HCT116 (cell line): Measurements from ENCODE around the gene COQ6. TPM values are rescaled to one million over a fixed set of nuclear protein-coding genes. Genes with fewer than 3 reads are reported as not detected.

ENCODE experiments used
- ATAC-seq: fragments of 200-7000 bp; cut with Tn5 transposase; 2 replicates; pipeline ENCODE4 v1.9.1; 2020; ENCODE audit warnings: mild to moderate bottlenecking, moderate library complexity
- Bru-seq: library from RNA; stranded (reverse); fragments of 400-500 nt; gene quantifications from one replicate; lab custom pipeline; 2021; lab: Mats Ljungman, UMichigan
- BruChase-seq, 2 experiments: library from RNA; stranded (reverse); fragments of 400-500 nt; gene quantifications; one replicate each; lab custom pipeline; 2021; lab: Mats Ljungman, UMichigan
- BruUV-seq: library from RNA; stranded (reverse); fragments of 400-500 nt; replicated peaks from 2 replicates; lab custom pipeline; 2021; lab: Mats Ljungman, UMichigan
- CTCF ChIA-PET: fragments of 300-600 bp; sonication (Branson Sonifier 250); formaldehyde crosslinking; loops from one replicate; lab custom pipeline; 2021; ENCODE audit warnings: antibody characterized with exemption; lab: Charles Lee
- POLR2A ChIA-PET: fragments of 300-600, 350-600 bp; sonication (Branson Sonifier 250); formaldehyde crosslinking; loops from one replicate; lab custom pipeline; 2021; ENCODE audit warnings: antibody characterized with exemption; lab: Charles Lee
- RAD21 ChIA-PET, 2 experiments: fragments of 300-600 bp; sonication (Branson Sonifier 250); formaldehyde crosslinking; loops; one replicate each; lab custom pipeline; 2023; ENCODE audit warnings: low total read pairs in 2 of 2; ENCODE audit not compliant: uncharacterized antibody in 2 of 2, unreplicated experiment in 2 of 2, low non-redundant PET in 1 of 2; lab: Charles Lee
- DNase-seq: peaks from one replicate; pipeline ENCODE4 v3.0.0-alpha.2; 2010; ENCODE audit warnings: low read depth, low spot score
- H2AFZ ChIP-seq: fragments of 200-600 bp; shearing (Covaris generic), sonication (generic); 2 replicates; pipeline ENCODE4 v1.6.1; 2017; ENCODE audit warnings: low read depth, mixed run types, mixed read lengths, antibody characterized with exemption, low read length; ENCODE audit not compliant: poor library complexity, severe bottlenecking
- H3K27ac ChIP-seq: 2 replicates; pipeline ENCODE4 v1.5.1; 2012; ENCODE audit warnings: low read depth, low read length
- H3K27me3 ChIP-seq: fragments of 200-600 bp; sonication (generic); 2 replicates; pipeline ENCODE4 v1.6.1; 2016; ENCODE audit warnings: mixed run types, low read length, mixed read lengths; ENCODE audit not compliant: insufficient read depth
- H3K36me3 ChIP-seq, 2 experiments: fragments of 200-500 bp in 1 of 2; fragments of 200-600 bp in 1 of 2; sonication (Bioruptor generic) in 1 of 2; sonication (generic) in 1 of 2; 2 replicates each; pipeline versions ENCODE4 v1.5.1 to v1.6.1; 2014 to 2016; ENCODE audit warnings: low read length in 2 of 2, inconsistent platforms in 1 of 2, mixed read lengths in 1 of 2, mixed run types in 1 of 2; ENCODE audit not compliant: insufficient read depth in 2 of 2, control insufficient read depth in 1 of 2
- H3K4me1 ChIP-seq, 2 experiments: fragments of 200-600 bp in 1 of 2; sonication (generic) in 1 of 2; 2 replicates each; pipeline versions ENCODE4 v1.5.1 to v1.6.1; 2012 to 2017; ENCODE audit warnings: low read length in 2 of 2, inconsistent platforms in 1 of 2, mild to moderate bottlenecking in 1 of 2, mixed read lengths in 1 of 2, mixed run types in 1 of 2, moderate library complexity in 1 of 2; ENCODE audit not compliant: insufficient read depth in 2 of 2, control insufficient read depth in 1 of 2
- H3K4me2 ChIP-seq: fragments of 200-600 bp; sonication (generic); 2 replicates; pipeline ENCODE4 v1.6.1; 2017; ENCODE audit warnings: mixed run types, low read length, mixed read lengths
- H3K4me3 ChIP-seq, 2 experiments: fragments of 200-600 bp in 1 of 2; sonication (generic) in 1 of 2; replicated peaks in 1 of 2; 2 replicates each; pipeline ENCODE4 v1.5.1; 2011 to 2016; ENCODE audit warnings: low read length in 2 of 2, control low read depth in 1 of 2, low read depth in 1 of 2, mild to moderate bottlenecking in 1 of 2, mixed read lengths in 1 of 2, mixed run types in 1 of 2
- H3K79me2 ChIP-seq: fragments of 200-600 bp; sonication (generic); 2 replicates; pipeline ENCODE4 v1.6.1; 2017; ENCODE audit warnings: mild to moderate bottlenecking, mixed run types, low read length, moderate library complexity, mixed read lengths; ENCODE audit not compliant: insufficient read depth
- H3K9ac ChIP-seq: fragments of 200-600 bp; sonication (generic); 2 replicates; pipeline ENCODE4 v1.6.1; 2016; ENCODE audit warnings: low read length, mixed read lengths
- H3K9me2 ChIP-seq: fragments of 200-600 bp; sonication (generic), shearing (Covaris generic); 2 replicates; pipeline ENCODE4 v1.6.1; 2017; ENCODE audit warnings: mixed run types, mild to moderate bottlenecking, moderate library complexity; ENCODE audit not compliant: insufficient read depth
- H3K9me3 ChIP-seq, 2 experiments: fragments of 200-500 bp in 1 of 2; fragments of 200-600 bp in 1 of 2; sonication (Bioruptor generic) in 1 of 2; sonication (generic) in 1 of 2; 2 replicates each; pipeline ENCODE4 v1.6.1; 2014 to 2017; ENCODE audit warnings: low read length in 2 of 2, mixed read lengths in 2 of 2, inconsistent platforms in 1 of 2, low read depth in 1 of 2, mild to moderate bottlenecking in 1 of 2, mixed run types in 1 of 2, moderate library complexity in 1 of 2; ENCODE audit not compliant: control insufficient read depth in 1 of 2, insufficient read depth in 1 of 2
- H4K20me1 ChIP-seq: fragments of 200-600 bp; sonication (generic), shearing (Covaris generic); 2 replicates; pipeline ENCODE4 v1.6.1; 2017; ENCODE audit warnings: mixed run types, mild to moderate bottlenecking, moderate library complexity; ENCODE audit not compliant: insufficient read depth
- ATF3 ChIP-seq: IDR thresholded peaks from 2 replicates; pipeline ENCODE4 v1.6.1; 2012
- CBX3 ChIP-seq: IDR thresholded peaks from 2 replicates; pipeline ENCODE4 v1.6.1; 2012; ENCODE audit warnings: low read depth
- ELF1 ChIP-seq: IDR thresholded peaks from 2 replicates; pipeline ENCODE4 v1.6.1; 2012; ENCODE audit warnings: low read depth, borderline replicate concordance
- EZH2 ChIP-seq: fragments of 200-600 bp; sonication (generic); IDR thresholded peaks from 2 replicates; pipeline ENCODE4 v1.6.1; 2017; ENCODE audit warnings: antibody characterized with exemption, mixed run types
- EZH2phosphoT487 ChIP-seq: fragments of 200-600 bp; IDR thresholded peaks from 2 replicates; pipeline ENCODE4 v1.6.1; 2018; ENCODE audit warnings: antibody characterized with exemption, borderline replicate concordance
- JUND ChIP-seq: IDR thresholded peaks from 2 replicates; pipeline ENCODE4 v1.6.1; 2012
- MAX ChIP-seq: IDR thresholded peaks from 2 replicates; pipeline ENCODE4 v1.6.1; 2012
- POLR2A ChIP-seq: IDR thresholded peaks from 2 replicates; pipeline ENCODE4 v1.7.0; 2011; ENCODE audit warnings: borderline replicate concordance; ENCODE audit not compliant: insufficient read depth, insufficient read length; ENCODE audit errors: extremely low read depth
- POLR2AphosphoS5 ChIP-seq: IDR thresholded peaks from 2 replicates; pipeline ENCODE4 v1.6.1; 2011; ENCODE audit warnings: mild to moderate bottlenecking, low read depth, low read length, moderate library complexity
- SIN3A ChIP-seq: IDR thresholded peaks from 2 replicates; pipeline ENCODE4 v1.6.1; 2012; ENCODE audit warnings: low read depth
- SP1 ChIP-seq: IDR thresholded peaks from 2 replicates; pipeline ENCODE4 v1.6.1; 2012; ENCODE audit warnings: low read depth
- TCF7L2 ChIP-seq: IDR thresholded peaks from 2 replicates; pipeline ENCODE4 v1.7.0; 2011; ENCODE audit warnings: borderline replicate concordance, inconsistent platforms; ENCODE audit not compliant: insufficient read depth, insufficient read length; ENCODE audit errors: extremely low read depth
- YY1 ChIP-seq: IDR thresholded peaks from 2 replicates; pipeline ENCODE4 v1.6.1; 2011; ENCODE audit warnings: low read length, low read depth, moderate library complexity, mild to moderate bottlenecking; ENCODE audit not compliant: insufficient replicate concordance; ENCODE audit errors: extremely low read depth
- ZFX ChIP-seq: fragments of 450-650 bp; IDR thresholded peaks from 2 replicates; pipeline ENCODE4 v1.6.1; 2017
- ZNF274 ChIP-seq: fragments of 200-500 bp; sonication (Bioruptor generic); IDR thresholded peaks from 2 replicates; pipeline ENCODE4 v1.6.1; 2014; ENCODE audit warnings: mild to moderate bottlenecking, low read depth, low read length, inconsistent platforms
- intact Hi-C: fragments of 100-400 bp; cut with micrococcal nuclease; formaldehyde crosslinking; loops from 2 replicates; pipeline ENCODE4 v1.10.0; 2022
- long read RNA-seq: library from polyadenylated mRNA; unstranded; transcript quantifications from one replicate; pipeline ENCODE4 v2.0.0, GENCODE V29; 2021; ENCODE audit not compliant: unreplicated experiment
- polyA plus RNA-seq: library from polyadenylated mRNA; unstranded; fragments of >200 nt; gene quantifications from 2 replicates; pipeline ENCODE4 v1.2.1, GENCODE V29; 2012; ENCODE audit warnings: missing spikeins
- total RNA-seq: library from RNA; stranded (reverse); gene quantifications from one replicate; pipeline ENCODE4 v1.2.1, GENCODE V29; 2021; ENCODE audit not compliant: unreplicated experiment
- TF ChIP-seq, protein P1 (sequence below), 3 experiments: fragments of 200-600 bp in 1 of 3; sonication (generic) in 1 of 3; IDR thresholded peaks in 2 of 3; conservative IDR thresholded peaks in 1 of 3; 2 replicates each; pipeline ENCODE4 v1.5.1; 2012 to 2017; ENCODE audit warnings: low read depth in 2 of 3, low read length in 2 of 3, antibody characterized with exemption in 1 of 3, borderline replicate concordance in 1 of 3, control low read depth in 1 of 3, mild to moderate bottlenecking in 1 of 3, mixed read lengths in 1 of 3, mixed run types in 1 of 3, moderate library complexity in 1 of 3; ENCODE audit not compliant: insufficient read depth in 1 of 3

COQ6 gene
- total RNA-seq: 21.6 TPM
- polyA plus RNA-seq: 17.6 and 19.8 TPM in 2 replicates
- Bru-seq, nascent RNA: percentile 62 among the genes with signal in this experiment
- BruChase-seq, experiment 1, labeled RNA remaining after a 6-hour chase: percentile 61 among the genes with signal in this experiment
- percentile 64 among the genes with signal in this experiment for BruChase-seq, experiment 2, labeled RNA remaining after a 2-hour chase
- long read RNA-seq, transcript COQ6-201 (12 exons, 2,118 nt): major isoform, 28 of 57 reads
- long read RNA-seq, partial matches to known transcripts: 14 of 57 reads
- long read RNA-seq, other reads (novel, unspliced or antisense): 13 of 57 reads

DNA sequence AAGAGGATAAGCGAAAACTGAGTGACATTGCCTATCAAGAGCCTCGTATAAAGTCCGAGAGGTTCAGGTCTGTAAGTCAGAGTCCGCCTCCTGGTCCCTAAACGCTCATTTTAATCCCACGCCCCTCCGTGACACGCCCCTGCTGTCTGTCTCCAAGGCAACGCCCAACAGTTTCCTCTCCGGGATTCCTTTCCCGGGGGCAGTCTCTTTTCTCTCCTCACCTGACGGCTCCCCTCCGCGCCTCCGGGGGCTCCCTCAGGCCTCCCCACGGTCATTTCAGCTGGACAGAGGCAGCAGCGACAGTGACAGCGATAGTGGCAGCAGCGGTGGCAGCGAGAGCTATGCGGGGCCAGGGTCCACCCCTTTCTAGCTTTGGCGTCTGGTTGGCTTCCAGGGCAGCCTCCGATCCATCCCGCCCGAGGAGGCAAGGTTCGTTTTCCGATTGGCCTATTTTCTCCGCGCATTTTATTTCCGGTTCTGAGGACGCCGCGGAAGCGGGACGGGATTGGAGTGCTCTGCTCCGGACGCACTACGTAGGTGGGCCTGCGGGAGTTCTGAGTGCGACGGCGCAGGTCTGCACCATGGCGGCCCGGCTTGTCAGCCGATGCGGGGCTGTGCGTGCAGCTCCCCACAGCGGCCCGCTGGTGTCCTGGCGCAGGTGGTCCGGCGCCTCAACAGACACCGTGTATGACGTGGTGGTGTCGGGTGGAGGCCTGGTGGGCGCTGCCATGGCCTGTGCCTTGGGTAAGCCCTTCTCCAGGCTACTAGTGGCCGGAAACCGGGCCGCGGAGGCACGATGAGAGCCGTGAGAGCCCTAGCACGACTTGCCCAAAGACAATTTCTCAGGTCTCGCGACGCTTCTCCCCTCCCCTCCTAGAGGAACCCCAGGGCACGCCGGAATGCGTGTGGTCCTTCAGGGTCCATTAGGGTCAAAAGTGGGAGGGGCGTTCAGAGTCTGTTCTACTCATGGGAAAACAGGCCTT, at the start of gene COQ6, which contains the start of gene FAM161B:
COQ6 (plus strand) TSS at position 551 of the 983 bp plus-strand sequence; CDS start at position 582, 31 bp downstream.
FAM161B (minus strand) TSS at position 343 of the 983 bp plus-strand sequence; CDS start at position 275, 68 bp downstream.
- no TSS peak for BruUV-seq
- H3K9ac ChIP-seq: peak within 1 kb of the TSS; percentile 80
- DNase-seq: peak; percentile 97
- H2AFZ ChIP-seq: peak within 1 kb of the TSS; percentile 71
- peak within 1 kb of the TSS; percentile 61 to 81 for H3K4me3 ChIP-seq
- no peaks in the 10 kb centered on the region for H4K20me1 ChIP-seq
- H3K9me3 ChIP-seq: no peaks in the 10 kb centered on the region
- no peaks in the 10 kb centered on the region for H3K9me2 ChIP-seq
- ATAC-seq: peak; percentile 93
- POLR2A ChIA-PET: interaction anchor here (0.6 to 1.0 kb wide), 6 partner anchors 11 to 371 kb away, joined by 3 to 7 read pairs (median 4); partner anchors contain the start of gene ZNF410
- H3K27me3 ChIP-seq: no peaks in the 10 kb centered on the region
- TF ChIP-seq SIN3A (peak; percentile 95), JUND (no peak), POLR2A (no peak), EZH2phosphoT487 (no peak), MAX (peak; percentile 82), ELF1 (peak; percentile 67), SP1 (peak; percentile 84), EZH2 (no peak), ZFX (peak; percentile 88), POLR2AphosphoS5 (peak; percentile 69), YY1 (peak; percentile 87), ZNF274 (no peak), CBX3 (no peak), ATF3 (no peak), TCF7L2 (peak; percentile 60)
- TF ChIP-seq, protein P1, sequence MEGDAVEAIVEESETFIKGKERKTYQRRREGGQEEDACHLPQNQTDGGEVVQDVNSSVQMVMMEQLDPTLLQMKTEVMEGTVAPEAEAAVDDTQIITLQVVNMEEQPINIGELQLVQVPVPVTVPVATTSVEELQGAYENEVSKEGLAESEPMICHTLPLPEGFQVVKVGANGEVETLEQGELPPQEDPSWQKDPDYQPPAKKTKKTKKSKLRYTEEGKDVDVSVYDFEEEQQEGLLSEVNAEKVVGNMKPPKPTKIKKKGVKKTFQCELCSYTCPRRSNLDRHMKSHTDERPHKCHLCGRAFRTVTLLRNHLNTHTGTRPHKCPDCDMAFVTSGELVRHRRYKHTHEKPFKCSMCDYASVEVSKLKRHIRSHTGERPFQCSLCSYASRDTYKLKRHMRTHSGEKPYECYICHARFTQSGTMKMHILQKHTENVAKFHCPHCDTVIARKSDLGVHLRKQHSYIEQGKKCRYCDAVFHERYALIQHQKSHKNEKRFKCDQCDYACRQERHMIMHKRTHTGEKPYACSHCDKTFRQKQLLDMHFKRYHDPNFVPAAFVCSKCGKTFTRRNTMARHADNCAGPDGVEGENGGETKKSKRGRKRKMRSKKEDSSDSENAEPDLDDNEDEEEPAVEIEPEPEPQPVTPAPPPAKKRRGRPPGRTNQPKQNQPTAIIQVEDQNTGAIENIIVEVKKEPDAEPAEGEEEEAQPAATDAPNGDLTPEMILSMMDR (IDR thresholded peaks at IDR 0.05 in 2 of 3, conservative IDR thresholded peaks at IDR 0.05 in 1 of 3; ENCODE audit: borderline replicate concordance in 1 of 3, insufficient read depth in 1 of 3, low read depth in 2 of 3, low read length in 2 of 3): no peak
- TF ChIP-seq, all 23 proteins: peak for 8
- Histone ChIP-seq H3K4me1 (peaks cover 4 to 17% of the 10 kb centered on the region in 2 experiments; a peak in 2 of 4 replicates), H3K4me2 (peak within 1 kb of the TSS; percentile 81), H3K27ac (peak within 1 kb of the TSS; percentile 81), H3K36me3 (peaks cover 0 to 8% of the 10 kb centered on the region in 2 experiments; a peak in 2 of 4 replicates), H3K79me2 (no peaks in the 10 kb centered on the region; the same call in 1 of the 2 replicates)
- intact Hi-C loops: loop anchor here (5.0 kb wide), 2 partner anchors 67 to 223 kb away; partner anchors contain the start of genes BBOF1 and ENTPD5
- ChIA-PET RAD21 (interaction anchor here in 1 of 2 experiments (0.8 kb wide), 1 partner anchor 221 kb away, joined by 3 read pairs; no protein-coding TSS in a partner anchor), CTCF (interaction anchor here (0.9 to 2.1 kb wide), 3 partner anchors 14 to 222 kb away, joined by 3 to 6 read pairs (median 5); no protein-coding TSS in a partner anchor)
